Inflammatory macrophage treated with lipopolysaccharide for 1 hour (primary cell): ENCODE data around the gene ADPGK.
"Not testable (repeated sequence)": the region's sequence is repeated elsewhere in the genome, so short reads cannot be mapped to it uniquely, and the experiment has no call there.

Experiments
- DNase-seq, 2 donors: peaks; one replicate each; pipeline ENCODE4 v3.0.0-alpha.2; 2020 to 2022

ADPGK gene

GRCh38 chr15:72783640-72784455 lies at the start of gene ADPGK:
Gene ADPGK (minus strand): TSS chr15:72783758. CDS start chr15:72783691, 67 bp downstream.
- peak; percentile 89 to 97 for DNase-seq

DNA sequence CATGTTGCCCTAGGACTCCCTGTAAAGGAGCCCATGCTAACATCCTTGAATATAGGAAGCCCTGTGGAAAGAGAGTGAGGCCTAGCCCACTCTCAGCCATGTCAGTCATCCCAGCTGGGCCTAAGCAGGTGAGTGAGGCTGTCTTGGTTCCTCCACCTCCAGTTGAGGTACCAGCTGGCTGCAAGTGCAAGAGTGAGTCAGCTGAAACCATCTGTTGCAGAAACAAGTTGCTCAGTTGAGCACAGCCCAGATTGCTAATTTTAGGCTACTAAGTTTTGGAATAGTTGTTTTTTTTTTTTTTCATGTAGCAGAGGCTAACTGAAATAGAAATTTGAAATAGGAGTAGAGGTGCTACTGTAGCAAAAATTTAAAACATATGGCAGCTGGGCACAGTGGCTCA lies 43.7 kb upstream of the ADPGK start:
- DNase-seq, result no peak

- no peak for DNase-seq
These were observed 43.1 kb upstream of the ADPGK start for GRCh38 chr15:72826611-72827010.

GRCh38 chr15:72825829-72826228 lies 42.3 kb upstream of the ADPGK start:
- no peak for DNase-seq

GRCh38 chr15:72824781-72825180 lies 41.2 kb upstream of the ADPGK start:
- DNase-seq, result no peak

GRCh38 chr15:72824112-72824511 lies 40.6 kb upstream of the ADPGK start:
- no peak for DNase-seq

DNA sequence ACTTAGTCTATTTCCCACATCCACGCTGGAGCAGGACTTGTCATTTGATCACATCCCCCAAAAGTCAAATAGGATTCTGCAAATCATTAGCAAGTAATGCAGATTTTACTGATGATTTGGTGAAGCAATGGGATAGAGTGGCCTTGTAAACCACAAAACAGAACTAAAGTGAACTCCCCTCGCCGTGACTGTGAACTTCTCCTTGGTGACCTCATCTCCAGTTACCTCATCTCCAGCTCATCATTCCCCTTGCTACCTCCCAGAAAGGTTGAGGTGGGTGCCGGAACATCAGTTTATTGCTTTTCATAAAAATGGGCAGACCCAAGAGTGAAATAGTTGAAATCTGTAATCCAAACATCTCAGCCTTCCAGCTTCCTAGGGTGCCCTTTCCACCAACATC lies 36.7 kb upstream of the ADPGK start:
- DNase-seq, result peak; percentile 40 to 52

- DNase-seq, result no peak
These were observed 35.1 kb upstream of the ADPGK start for GRCh38 chr15:72818632-72819031.

DNA sequence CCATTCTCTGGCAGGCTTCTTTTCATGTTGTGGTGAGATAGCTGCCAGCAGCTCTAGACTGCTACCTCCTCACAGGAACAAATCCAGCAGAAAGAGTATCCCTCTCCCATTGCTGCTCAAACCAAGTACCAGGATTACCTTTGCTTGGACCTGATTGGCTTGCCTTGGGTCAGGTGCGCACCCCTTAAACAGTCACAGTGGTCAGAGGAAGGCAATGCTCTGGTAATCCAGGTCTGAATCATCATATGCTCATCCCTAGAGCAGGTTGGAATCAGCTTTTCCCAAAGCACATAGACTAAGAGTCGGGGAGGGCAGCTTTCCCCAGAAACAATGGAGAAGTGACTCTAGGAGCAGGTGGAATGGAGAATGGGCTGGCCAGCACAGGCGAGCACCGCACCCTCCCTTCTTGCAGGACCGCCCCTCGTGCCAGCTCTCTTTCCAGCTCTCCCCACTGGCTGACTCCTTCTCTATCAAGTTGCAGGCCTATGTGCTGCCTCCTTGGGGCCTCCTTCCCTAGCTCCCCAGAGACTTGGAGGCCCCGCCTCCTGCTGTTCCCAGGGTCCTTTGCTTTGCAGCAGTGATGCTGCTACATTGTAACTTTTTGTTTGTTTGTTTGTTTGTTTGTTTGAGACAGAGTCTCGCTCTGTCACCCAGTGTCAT lies 29.9 kb upstream of the ADPGK start:
- DNase-seq, result no peak

- DNase-seq, result no peak
These were observed 25.8 kb upstream of the ADPGK start for GRCh38 chr15:72809329-72809728.

DNA sequence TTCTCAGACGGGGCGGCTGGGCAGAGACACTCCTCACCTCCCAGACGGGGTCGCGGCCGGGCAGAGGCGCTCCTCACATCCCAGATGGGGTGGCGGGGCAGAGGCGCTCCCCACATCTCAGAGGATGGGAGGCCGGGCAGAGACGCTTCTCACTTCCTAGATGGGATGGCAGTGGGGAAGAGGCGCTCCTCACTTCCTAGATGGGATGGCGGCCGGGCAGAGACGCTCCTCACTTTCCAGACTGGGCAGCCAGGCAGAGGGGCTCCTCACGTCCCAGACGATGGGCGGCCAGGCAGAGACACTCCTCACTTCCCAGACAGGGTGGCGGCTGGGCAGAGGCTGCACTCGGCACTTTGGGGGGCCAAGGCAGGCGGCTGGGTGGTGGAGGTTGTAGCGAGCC lies 23.8 kb upstream of the ADPGK start:
- not testable (repeated sequence) for DNase-seq

DNA sequence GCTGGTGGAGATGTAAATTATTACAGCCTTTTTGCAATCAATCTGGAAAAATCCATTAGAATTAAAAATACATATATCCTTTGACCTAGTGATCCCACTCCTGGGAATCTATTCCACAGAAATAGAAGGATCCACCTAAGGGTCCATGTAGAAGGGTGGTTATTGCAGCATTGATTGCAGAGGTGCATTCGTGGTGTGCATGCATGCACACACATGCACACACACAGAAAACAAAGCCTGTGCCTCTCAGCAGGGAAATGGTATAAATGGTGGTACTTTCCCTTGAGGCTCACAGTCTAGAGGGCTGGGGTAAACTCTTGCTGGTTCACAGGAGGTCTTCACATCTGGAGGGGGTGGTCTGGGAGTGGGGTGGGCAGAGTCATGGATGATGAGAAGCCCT lies 19.4 kb upstream of the ADPGK start:
- DNase-seq, result no peak

DNA sequence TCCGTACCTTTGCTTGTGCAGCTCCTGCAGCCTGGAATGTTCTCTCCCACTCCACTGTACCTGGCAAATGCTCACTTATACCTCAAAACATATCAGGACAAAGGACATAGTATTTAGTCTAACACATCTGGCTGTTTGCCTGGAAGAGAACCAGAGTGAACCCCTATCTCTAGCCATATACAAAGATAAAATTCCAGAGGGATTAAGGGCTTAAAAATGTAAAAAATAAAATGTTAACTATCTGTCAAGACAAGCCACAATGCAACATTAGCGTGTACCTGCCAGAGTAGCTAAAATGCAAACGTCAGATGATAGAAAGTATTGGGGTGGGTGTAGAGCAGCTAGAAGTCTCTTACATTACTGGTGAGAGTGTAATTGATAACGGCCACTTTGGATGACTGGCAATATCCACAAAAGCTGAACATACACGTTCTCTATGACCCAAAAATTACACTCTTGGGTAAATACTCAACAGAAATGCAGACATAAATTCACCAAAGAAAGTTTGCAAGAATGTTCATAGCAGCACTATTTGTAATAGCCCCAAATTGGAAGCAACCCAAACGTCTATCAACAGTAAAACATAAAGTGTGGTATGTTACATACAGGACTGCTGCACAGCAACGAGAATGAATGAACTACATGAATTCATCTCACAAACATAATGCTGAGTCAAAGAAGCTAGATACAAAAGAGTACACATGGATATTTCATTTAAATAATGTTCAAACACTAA lies 18.2 kb upstream of the ADPGK start:
- DNase-seq, result no peak

GRCh38 chr15:72800833-72801481 lies 17.4 kb upstream of the ADPGK start:
- peak in 1 of 2 donors; percentile 29 for DNase-seq

- DNase-seq, result no peak
These were observed 14.3 kb upstream of the ADPGK start for GRCh38 chr15:72797834-72798233.

DNA sequence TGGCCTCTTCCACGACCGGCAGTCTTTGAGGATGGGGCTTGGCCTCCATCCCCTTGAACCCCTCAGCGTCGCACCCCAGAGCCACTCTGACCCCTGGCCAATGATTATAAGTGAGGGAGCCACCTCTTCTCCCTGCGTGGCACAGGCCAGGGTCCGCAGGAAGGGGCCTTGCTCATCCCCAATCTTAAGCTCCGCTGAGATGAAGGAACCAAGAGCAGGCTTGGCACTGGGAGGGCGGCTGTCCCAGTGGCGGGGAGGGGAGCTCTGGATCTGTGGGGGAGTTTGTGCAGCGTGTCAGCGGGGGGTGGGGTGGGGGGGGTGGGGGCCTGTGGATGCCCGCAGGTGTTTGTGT lies 13.8 kb upstream of the ADPGK start:
- DNase-seq, result no peak

- DNase-seq, result peak; percentile 49 to 59
These were observed 13.2 kb upstream of the ADPGK start for GRCh38 chr15:72796515-72797337.

- peak in 1 of 2 donors; percentile 37 for DNase-seq
These were observed 12.6 kb upstream of the ADPGK start for GRCh38 chr15:72796210-72796514.

GRCh38 chr15:72793766-72794660 lies 10.5 kb upstream of the ADPGK start:
- peak; percentile 38 to 71 for DNase-seq

GRCh38 chr15:72792431-72792830 lies 8.9 kb upstream of the ADPGK start:
- DNase-seq, result peak in 1 of 2 donors; percentile 29

DNA sequence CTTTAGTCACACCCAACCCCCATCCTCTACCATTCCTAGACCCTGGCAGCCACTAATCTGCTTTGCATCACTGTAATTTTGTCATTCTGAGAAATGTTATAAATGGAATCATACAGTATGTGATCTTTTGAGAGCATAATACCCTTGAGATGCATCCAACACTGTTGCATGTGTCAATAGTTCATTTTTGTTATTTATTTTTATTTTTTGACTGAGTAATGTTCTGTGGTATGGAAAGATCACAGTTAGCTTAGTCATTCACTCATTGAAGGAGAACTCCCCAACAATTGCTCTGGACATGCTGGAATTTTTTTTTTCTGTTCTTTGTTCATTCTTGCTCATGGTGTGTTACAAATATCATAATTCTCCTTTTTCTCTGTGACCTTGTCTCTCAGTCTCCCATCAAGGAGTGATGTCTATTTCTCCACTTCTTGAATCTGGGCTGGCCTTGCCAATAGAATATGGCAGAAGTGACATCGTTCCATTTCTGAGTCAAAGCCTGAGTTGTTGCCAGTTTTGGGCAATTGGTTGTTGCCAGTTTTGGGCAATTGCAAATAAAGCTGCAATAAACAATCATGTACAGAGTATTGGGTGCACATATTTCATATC lies 6.8 kb upstream of the ADPGK start:
- peak; percentile 82 to 94 for DNase-seq
